Measurements from ENCODE around the gene OR5L2. TPM values are rescaled to one million over a fixed set of nuclear protein-coding genes. Genes with fewer than 3 reads are reported as not detected.
"Not testable (repeated sequence)": the region's sequence is repeated elsewhere in the genome, so short reads cannot be mapped to it uniquely, and the experiment has no call there.

OR5L2 gene
- not detected for polyA plus RNA-seq (ENCODE audit: low read depth in 6 of 6)

DNA sequence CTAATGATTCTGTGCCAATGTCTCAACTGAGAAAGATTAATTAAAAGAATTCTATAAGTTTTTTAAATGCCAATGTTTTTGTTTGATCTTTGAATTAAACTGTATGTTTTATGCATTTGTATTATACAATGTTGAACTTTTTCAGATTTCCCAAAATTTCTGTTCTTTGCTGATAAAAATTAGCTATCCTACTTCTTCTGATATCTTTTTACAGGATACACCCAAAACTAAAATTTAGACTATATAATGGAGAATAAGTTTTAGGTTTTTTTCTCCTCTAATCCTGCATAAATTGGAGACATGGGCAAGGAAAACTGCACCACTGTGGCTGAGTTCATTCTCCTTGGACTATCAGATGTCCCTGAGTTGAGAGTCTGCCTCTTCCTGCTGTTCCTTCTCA is at the start of gene OR5L2:
Gene OR5L2 (plus strand): TSS at position 301 of the 400 bp plus-strand sequence. CDS start 0 bp downstream, at position 301.
- peaks cover 0 to 11% (median 6%) of the 10 kb centered on the region in 7 donors for H3K9me3 Mint-ChIP-seq
- no peak for DNase-seq
- H3K4me3 Mint-ChIP-seq, result no peak within 1 kb of the TSS
- H3K36me3 Mint-ChIP-seq, result no peaks in the 10 kb centered on the region
- H3K4me1 Mint-ChIP-seq, result no peaks in the 10 kb centered on the region
- ATAC-seq (ENCODE audit: low read depth in 2 of 2), result no peak
- no peak within 1 kb of the TSS for H3K27ac Mint-ChIP-seq
- H3K27me3 Mint-ChIP-seq, result no peaks in the 10 kb centered on the region

GRCh38 chr11:55791606-55792005 is 35.4 kb upstream of the OR5L2 start:
- DNase-seq (no peak), ATAC-seq (ENCODE audit: low read depth in 2 of 2) (no peak)
- H3K4me3 Mint-ChIP-seq, result no peak overlapping the region
- H3K27ac Mint-ChIP-seq, result no peak overlapping the region
- no peaks in the 10 kb centered on the region for H3K27me3 Mint-ChIP-seq
- no peaks in the 10 kb centered on the region for H3K4me1 Mint-ChIP-seq
- H3K36me3 Mint-ChIP-seq, result no peaks in the 10 kb centered on the region
- peaks cover 0 to 24% (median 9%) of the 10 kb centered on the region in 7 donors for H3K9me3 Mint-ChIP-seq

DNA sequence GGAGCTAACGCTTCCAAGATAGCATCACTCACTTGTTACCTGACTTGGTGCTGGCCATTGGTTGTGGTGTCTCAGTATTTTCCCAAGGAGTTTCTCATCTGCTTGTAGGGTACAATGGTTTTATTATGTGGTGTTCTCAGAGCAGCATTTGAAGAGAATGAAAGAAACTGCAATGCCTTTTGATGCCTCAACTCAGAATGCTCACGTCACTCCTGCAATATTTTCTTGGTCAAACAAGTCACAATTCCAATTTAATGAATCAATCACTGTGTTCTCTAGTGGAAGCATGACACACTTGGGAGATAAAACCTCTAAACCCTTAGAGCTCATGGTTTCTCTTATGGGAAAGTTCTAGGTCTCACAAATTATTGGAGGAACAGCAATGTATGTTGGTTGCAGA is 33.7 kb upstream of the OR5L2 start:
- Mint-ChIP-seq H3K27ac (no peak overlapping the region), H3K27me3 (no peaks in the 10 kb centered on the region), H3K4me3 (no peak overlapping the region), H3K36me3 (no peaks in the 10 kb centered on the region), H3K9me3 (peaks cover 0 to 17% (median 4%) of the 10 kb centered on the region in 7 donors), H3K4me1 (no peaks in the 10 kb centered on the region)
- DNase-seq (no peak), ATAC-seq (ENCODE audit: low read depth in 2 of 2) (no peak)

DNA sequence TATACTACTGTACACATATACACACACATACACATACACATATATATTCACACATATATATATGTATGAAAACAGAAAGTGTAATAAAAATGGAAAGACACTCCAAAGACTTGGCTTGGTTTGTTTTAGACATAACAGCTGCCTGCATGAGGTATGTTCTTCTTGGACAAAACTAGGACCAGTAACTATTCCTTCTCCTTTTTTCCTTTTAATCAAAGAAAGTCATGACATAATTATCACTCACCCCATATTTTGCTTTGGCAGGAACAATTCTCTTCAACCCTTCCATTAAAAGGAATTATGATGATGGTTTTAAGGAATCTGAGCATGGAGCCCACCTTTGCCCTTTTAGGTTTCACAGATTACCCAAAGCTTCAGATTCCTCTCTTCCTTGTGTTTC is 31.8 kb upstream of the OR5L2 start, which contains the start of gene OR5D14:
Gene OR5D14 (plus strand): TSS at position 301 of the 400 bp plus-strand sequence. CDS start 0 bp downstream, at position 301.
- no peak for DNase-seq
- Mint-ChIP-seq H3K27me3 (no peaks in the 10 kb centered on the region), H3K36me3 (no peaks in the 10 kb centered on the region), H3K4me1 (no peaks in the 10 kb centered on the region), H3K4me3 (no peak within 1 kb of the TSS), H3K9me3 (peaks cover 0 to 20% (median 12%) of the 10 kb centered on the region in 7 donors), H3K27ac (no peak within 1 kb of the TSS)
- ATAC-seq (ENCODE audit: low read depth in 2 of 2), result no peak

DNA sequence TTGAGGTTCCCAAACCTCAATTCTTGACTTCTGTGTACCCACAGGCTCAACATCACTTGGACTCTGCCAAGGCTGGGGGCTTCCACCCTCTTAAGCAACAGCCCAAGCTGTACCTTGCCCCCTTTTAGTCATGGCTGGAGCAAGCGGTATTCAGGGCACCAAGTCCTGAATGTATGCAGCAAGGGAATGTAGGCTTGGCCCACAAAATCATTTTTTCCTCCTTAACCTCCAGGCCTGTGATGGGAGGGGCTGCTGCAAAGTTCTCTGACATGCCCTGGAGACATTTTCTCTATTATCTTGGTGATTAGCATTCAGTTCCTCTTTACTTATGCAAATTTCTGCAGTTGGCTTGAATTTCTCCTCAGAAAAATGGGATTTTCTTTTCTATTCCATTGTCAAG is 20.8 kb upstream of the OR5L2 start:
- Mint-ChIP-seq H3K27ac (no peak overlapping the region), H3K9me3 (peaks cover 10 to 33% (median 17%) of the 10 kb centered on the region in 7 donors), H3K4me1 (no peaks in the 10 kb centered on the region), H3K36me3 (no peaks in the 10 kb centered on the region), H3K27me3 (no peaks in the 10 kb centered on the region), H3K4me3 (peak overlapping the region in 1 of 8 donors; percentile 55)
- no peak for ATAC-seq (ENCODE audit: low read depth in 2 of 2)
- DNase-seq, result no peak

DNA sequence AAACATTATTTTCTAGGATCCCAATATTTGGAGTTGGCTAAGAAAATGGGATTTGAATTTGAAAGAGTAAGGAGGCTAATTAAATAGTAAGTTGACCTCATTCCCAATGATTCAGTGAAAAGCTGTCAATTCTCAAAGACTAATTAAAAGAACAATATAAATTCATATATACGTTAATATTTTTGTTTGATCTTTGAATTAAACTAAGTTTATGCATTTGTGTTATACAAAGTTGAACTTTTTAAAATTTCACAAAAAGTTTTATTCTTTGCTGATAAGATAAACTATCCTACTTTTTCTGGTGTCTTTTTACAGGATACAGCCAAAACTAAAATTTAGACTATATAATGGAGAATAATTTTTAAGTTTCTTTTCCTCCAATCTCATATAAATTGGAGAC is 16.0 kb upstream of the OR5L2 start, which contains the start of gene OR5L1:
Gene OR5L1 (plus strand): TSS at position 301 of the 400 bp plus-strand sequence. CDS start 100 bp downstream, outside the sequence.
- H3K9me3 Mint-ChIP-seq, result peaks cover 7 to 23% (median 11%) of the 10 kb centered on the region in 7 donors
- no peaks in the 10 kb centered on the region for H3K27me3 Mint-ChIP-seq
- H3K36me3 Mint-ChIP-seq, result no peaks in the 10 kb centered on the region
- H3K4me1 Mint-ChIP-seq, result no peaks in the 10 kb centered on the region
- ATAC-seq (ENCODE audit: low read depth in 2 of 2) (no peak), DNase-seq (no peak)
- H3K27ac Mint-ChIP-seq, result peak within 1 kb of the TSS in 2 of 6 donors; percentile 51 to 75
- no peak within 1 kb of the TSS for H3K4me3 Mint-ChIP-seq

- H3K36me3 Mint-ChIP-seq, result no peaks in the 10 kb centered on the region
- H3K4me1 Mint-ChIP-seq, result no peaks in the 10 kb centered on the region
- H3K4me3 Mint-ChIP-seq, result no peak within 1 kb of the TSS
- H3K9me3 Mint-ChIP-seq, result peaks cover 4 to 24% (median 11%) of the 10 kb centered on the region in 7 donors
- DNase-seq, result no peak
- H3K27ac Mint-ChIP-seq, result peak within 1 kb of the TSS in 1 of 6 donors; percentile 57
- no peaks in the 10 kb centered on the region for H3K27me3 Mint-ChIP-seq
- no peak for ATAC-seq (ENCODE audit: low read depth in 2 of 2)
Observed at GRCh38 chr11:55819330-55819729, 7.7 kb upstream of the OR5L2 start, which contains the start of gene OR5D18. OR5D18 (plus strand) TSS chr11:55819630; CDS start chr11:55819630, 0 bp downstream.

GRCh38 chr11:55838452-55838851 is 11.4 kb downstream of the OR5L2 start, which contains the start of gene OR5D16:
OR5D16 (plus strand) TSS chr11:55838752; CDS start chr11:55838752, 0 bp downstream.
- Mint-ChIP-seq H3K4me1 (no peaks in the 10 kb centered on the region), H3K9me3 (peaks cover 5 to 36% (median 16%) of the 10 kb centered on the region in 7 donors), H3K27ac (no peak within 1 kb of the TSS), H3K4me3 (no peak within 1 kb of the TSS), H3K27me3 (no peaks in the 10 kb centered on the region), H3K36me3 (no peaks in the 10 kb centered on the region)
- no peak for DNase-seq
- no peak for ATAC-seq (ENCODE audit: low read depth in 2 of 2)

GRCh38 chr11:55847453-55847852 is 20.4 kb downstream of the OR5L2 start:
- Mint-ChIP-seq H3K27ac (no peak overlapping the region), H3K36me3 (no peaks in the 10 kb centered on the region), H3K4me3 (no peak overlapping the region), H3K9me3 (peaks cover 0 to 11% (median 4%) of the 10 kb centered on the region in 7 donors), H3K4me1 (no peaks in the 10 kb centered on the region), H3K27me3 (no peaks in the 10 kb centered on the region)
- ATAC-seq (ENCODE audit: low read depth in 2 of 2), result no peak
- no peak for DNase-seq

DNA sequence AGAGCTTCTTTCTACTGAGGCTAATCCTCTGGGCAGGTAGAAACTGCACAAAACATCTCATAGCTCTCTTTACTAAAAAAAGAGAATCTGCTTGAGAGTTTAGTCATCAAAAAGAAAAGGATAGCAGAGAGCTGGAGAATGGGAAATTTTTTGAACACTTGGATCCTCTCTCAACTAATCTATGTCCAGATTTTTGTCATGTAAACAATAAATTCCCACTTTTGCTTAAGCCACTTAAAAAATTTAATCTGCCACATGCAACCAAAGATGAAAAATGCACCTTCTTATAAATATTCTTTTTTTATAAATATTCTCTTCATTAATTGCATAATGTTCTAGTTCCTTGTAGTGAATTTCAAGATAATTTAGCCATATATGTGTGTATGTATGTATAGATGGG is 22.0 kb downstream of the OR5L2 start:
- ATAC-seq (ENCODE audit: low read depth in 2 of 2) (no peak), DNase-seq (no peak)
- Mint-ChIP-seq H3K4me3 (no peak overlapping the region), H3K27ac (no peak overlapping the region), H3K36me3 (no peaks in the 10 kb centered on the region), H3K9me3 (peaks cover 0 to 14% (median 4%) of the 10 kb centered on the region in 7 donors), H3K4me1 (no peaks in the 10 kb centered on the region), H3K27me3 (no peaks in the 10 kb centered on the region)

GRCh38 chr11:55852141-55852540 is 25.1 kb downstream of the OR5L2 start:
- Mint-ChIP-seq H3K4me3 (no peak overlapping the region), H3K4me1 (no peaks in the 10 kb centered on the region), H3K36me3 (no peaks in the 10 kb centered on the region), H3K27ac (no peak overlapping the region), H3K9me3 (peaks cover 0 to 11% (median 7%) of the 10 kb centered on the region in 7 donors), H3K27me3 (no peaks in the 10 kb centered on the region)
- no peak for ATAC-seq (ENCODE audit: low read depth in 2 of 2)
- DNase-seq, result no peak

GRCh38 chr11:55854704-55855103 is 27.7 kb downstream of the OR5L2 start:
- no peak for DNase-seq
- Mint-ChIP-seq H3K4me3 (no peak overlapping the region), H3K36me3 (no peaks in the 10 kb centered on the region), H3K27me3 (no peaks in the 10 kb centered on the region), H3K27ac (no peak overlapping the region), H3K4me1 (no peaks in the 10 kb centered on the region), H3K9me3 (peaks cover 0 to 17% (median 7%) of the 10 kb centered on the region in 7 donors)
- ATAC-seq (ENCODE audit: low read depth in 2 of 2), result no peak

- not testable (repeated sequence) for H3K4me3 Mint-ChIP-seq; ATAC-seq (ENCODE audit: low read depth in 2 of 2); H3K36me3 Mint-ChIP-seq; DNase-seq; H3K27ac Mint-ChIP-seq; H3K9me3 Mint-ChIP-seq; H3K27me3 Mint-ChIP-seq; H3K4me1 Mint-ChIP-seq
Observed at GRCh38 chr11:55867354-55867753, 40.3 kb downstream of the OR5L2 start.

DNA sequence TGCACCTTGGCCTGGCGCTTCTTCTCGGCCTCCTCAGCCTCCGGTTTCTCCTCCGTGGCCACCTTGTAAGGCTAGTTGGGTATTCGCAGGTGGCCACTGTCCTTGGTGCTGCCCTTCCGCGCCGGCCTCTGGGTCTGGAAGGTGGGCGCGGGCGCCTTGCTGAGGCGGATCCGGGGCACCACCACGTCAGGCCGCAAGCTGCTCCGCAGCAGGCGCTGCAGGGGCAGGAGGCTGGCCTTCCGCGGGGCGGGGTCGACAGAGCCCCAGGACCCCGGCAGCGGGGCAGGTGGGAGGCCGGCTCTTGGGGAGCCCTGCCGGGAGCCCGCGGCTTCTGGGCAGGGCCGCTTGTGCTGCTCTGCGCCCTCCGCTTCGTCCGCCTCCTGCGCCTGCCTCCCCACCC is 45.7 kb downstream of the OR5L2 start:
- not testable (repeated sequence) for H3K36me3 Mint-ChIP-seq, DNase-seq

More for the DNA sequence above, 45.7 kb downstream of the OR5L2 start:
- H3K9me3 Mint-ChIP-seq; ATAC-seq (ENCODE audit: low read depth in 2 of 2); H3K27ac Mint-ChIP-seq; H3K4me3 Mint-ChIP-seq; H3K4me1 Mint-ChIP-seq; H3K27me3 Mint-ChIP-seq: not testable (repeated sequence)
